Neural progenitor cell (in vitro differentiated cells): ENCODE measurements around the gene STK33.

Source experiments
- EZH2 ChIP-seq: fragments of 200-600 bp; sonication (generic); IDR thresholded peaks from 2 replicates; pipeline ENCODE4 v1.6.1; 2017; ENCODE audit warnings: antibody characterized with exemption, mild to moderate bottlenecking, moderate library complexity
- TF ChIP-seq, protein P1 (sequence below): fragments of 200-600 bp; sonication (generic); IDR thresholded peaks from 2 replicates; pipeline ENCODE4 v1.5.1; 2017; ENCODE audit warnings: antibody characterized with exemption, mild to moderate bottlenecking

DNA sequence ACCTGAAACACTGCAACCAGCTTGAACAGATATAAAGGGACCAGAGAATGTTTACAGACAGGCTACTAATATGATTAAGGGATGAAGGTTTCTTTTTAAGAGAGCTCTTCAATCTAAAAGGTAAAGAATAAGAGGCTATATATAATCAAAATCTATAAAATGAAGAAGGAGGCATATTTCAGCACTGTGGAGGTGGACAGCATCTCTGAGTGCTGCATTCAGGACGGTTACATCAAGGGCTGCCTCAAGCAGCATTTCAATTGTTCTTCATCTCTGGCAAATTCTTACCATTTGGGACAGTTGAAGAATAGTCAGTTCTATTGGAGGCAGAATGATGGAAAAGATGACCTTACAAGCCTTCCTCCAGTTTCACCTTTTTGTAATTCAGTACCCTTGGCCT lies 190.7 kb downstream of the STK33 start:
- TF ChIP-seq, protein P1, sequence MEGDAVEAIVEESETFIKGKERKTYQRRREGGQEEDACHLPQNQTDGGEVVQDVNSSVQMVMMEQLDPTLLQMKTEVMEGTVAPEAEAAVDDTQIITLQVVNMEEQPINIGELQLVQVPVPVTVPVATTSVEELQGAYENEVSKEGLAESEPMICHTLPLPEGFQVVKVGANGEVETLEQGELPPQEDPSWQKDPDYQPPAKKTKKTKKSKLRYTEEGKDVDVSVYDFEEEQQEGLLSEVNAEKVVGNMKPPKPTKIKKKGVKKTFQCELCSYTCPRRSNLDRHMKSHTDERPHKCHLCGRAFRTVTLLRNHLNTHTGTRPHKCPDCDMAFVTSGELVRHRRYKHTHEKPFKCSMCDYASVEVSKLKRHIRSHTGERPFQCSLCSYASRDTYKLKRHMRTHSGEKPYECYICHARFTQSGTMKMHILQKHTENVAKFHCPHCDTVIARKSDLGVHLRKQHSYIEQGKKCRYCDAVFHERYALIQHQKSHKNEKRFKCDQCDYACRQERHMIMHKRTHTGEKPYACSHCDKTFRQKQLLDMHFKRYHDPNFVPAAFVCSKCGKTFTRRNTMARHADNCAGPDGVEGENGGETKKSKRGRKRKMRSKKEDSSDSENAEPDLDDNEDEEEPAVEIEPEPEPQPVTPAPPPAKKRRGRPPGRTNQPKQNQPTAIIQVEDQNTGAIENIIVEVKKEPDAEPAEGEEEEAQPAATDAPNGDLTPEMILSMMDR, result no peak
- TF ChIP-seq EZH2, result no peak
